ENCODE data around the gene P2RY2. TPM values are rescaled to one million over a fixed set of nuclear protein-coding genes. Genes with fewer than 3 reads are reported as not detected.

The P2RY2 gene
- total and polyA plus RNA-seq, 2 experiments from 2014 or later, result 0.63 to 1.6 TPM

- H3K79me2 ChIP-seq (replicated peaks; ENCODE audit: insufficient read depth), result no peaks in the 10 kb centered on the region
- H3K36me3 ChIP-seq (ENCODE audit: insufficient read depth), result no peaks in the 10 kb centered on the region
- DNase-seq (ENCODE audit: low spot score) (no peak), ATAC-seq (no peak)
- H3K4me2 ChIP-seq, result no peak overlapping the region
- Mint-ChIP-seq H3K9me3 (no peaks in the 10 kb centered on the region; the same call in 2 of the 3 replicates), H3K27me3 (ENCODE audit: insufficient read depth, low read depth, poor library complexity) (peaks cover 17% of the 10 kb centered on the region), H3K27ac (no peak overlapping the region), H3K36me3 (ENCODE audit: low read depth) (no peaks in the 10 kb centered on the region), H3K4me1 (no peaks in the 10 kb centered on the region; the same call in 2 of the 3 replicates), H3K4me3 (no peak overlapping the region)
- H4K20me1 ChIP-seq (replicated peaks; ENCODE audit: insufficient read depth), result no peaks in the 10 kb centered on the region
- H2AFZ ChIP-seq, result no peak overlapping the region
- no peaks in the 10 kb centered on the region for H3F3A ChIP-seq (replicated peaks; ENCODE audit: low read depth)
- H3K27ac ChIP-seq (ENCODE audit: low read depth), result no peak overlapping the region
- H3K4me1 ChIP-seq (ENCODE audit: insufficient read depth), result no peaks in the 10 kb centered on the region
- no peaks in the 10 kb centered on the region for H3K27me3 ChIP-seq (ENCODE audit: insufficient read depth)
- H3K9me2 ChIP-seq (ENCODE audit: insufficient read depth), result no peaks in the 10 kb centered on the region; the same call in 1 of the 2 replicates
- no peak overlapping the region for H3K4me3 ChIP-seq
- no peak for TF ChIP-seq ZNF114 (CRISPR knock-in tag; IDR thresholded peaks at IDR 0.05)
- TF ChIP-seq JUNB (IDR thresholded peaks at IDR 0.05; ENCODE audit: unreplicated experiment), result no peak
- TF ChIP-seq, protein P1, sequence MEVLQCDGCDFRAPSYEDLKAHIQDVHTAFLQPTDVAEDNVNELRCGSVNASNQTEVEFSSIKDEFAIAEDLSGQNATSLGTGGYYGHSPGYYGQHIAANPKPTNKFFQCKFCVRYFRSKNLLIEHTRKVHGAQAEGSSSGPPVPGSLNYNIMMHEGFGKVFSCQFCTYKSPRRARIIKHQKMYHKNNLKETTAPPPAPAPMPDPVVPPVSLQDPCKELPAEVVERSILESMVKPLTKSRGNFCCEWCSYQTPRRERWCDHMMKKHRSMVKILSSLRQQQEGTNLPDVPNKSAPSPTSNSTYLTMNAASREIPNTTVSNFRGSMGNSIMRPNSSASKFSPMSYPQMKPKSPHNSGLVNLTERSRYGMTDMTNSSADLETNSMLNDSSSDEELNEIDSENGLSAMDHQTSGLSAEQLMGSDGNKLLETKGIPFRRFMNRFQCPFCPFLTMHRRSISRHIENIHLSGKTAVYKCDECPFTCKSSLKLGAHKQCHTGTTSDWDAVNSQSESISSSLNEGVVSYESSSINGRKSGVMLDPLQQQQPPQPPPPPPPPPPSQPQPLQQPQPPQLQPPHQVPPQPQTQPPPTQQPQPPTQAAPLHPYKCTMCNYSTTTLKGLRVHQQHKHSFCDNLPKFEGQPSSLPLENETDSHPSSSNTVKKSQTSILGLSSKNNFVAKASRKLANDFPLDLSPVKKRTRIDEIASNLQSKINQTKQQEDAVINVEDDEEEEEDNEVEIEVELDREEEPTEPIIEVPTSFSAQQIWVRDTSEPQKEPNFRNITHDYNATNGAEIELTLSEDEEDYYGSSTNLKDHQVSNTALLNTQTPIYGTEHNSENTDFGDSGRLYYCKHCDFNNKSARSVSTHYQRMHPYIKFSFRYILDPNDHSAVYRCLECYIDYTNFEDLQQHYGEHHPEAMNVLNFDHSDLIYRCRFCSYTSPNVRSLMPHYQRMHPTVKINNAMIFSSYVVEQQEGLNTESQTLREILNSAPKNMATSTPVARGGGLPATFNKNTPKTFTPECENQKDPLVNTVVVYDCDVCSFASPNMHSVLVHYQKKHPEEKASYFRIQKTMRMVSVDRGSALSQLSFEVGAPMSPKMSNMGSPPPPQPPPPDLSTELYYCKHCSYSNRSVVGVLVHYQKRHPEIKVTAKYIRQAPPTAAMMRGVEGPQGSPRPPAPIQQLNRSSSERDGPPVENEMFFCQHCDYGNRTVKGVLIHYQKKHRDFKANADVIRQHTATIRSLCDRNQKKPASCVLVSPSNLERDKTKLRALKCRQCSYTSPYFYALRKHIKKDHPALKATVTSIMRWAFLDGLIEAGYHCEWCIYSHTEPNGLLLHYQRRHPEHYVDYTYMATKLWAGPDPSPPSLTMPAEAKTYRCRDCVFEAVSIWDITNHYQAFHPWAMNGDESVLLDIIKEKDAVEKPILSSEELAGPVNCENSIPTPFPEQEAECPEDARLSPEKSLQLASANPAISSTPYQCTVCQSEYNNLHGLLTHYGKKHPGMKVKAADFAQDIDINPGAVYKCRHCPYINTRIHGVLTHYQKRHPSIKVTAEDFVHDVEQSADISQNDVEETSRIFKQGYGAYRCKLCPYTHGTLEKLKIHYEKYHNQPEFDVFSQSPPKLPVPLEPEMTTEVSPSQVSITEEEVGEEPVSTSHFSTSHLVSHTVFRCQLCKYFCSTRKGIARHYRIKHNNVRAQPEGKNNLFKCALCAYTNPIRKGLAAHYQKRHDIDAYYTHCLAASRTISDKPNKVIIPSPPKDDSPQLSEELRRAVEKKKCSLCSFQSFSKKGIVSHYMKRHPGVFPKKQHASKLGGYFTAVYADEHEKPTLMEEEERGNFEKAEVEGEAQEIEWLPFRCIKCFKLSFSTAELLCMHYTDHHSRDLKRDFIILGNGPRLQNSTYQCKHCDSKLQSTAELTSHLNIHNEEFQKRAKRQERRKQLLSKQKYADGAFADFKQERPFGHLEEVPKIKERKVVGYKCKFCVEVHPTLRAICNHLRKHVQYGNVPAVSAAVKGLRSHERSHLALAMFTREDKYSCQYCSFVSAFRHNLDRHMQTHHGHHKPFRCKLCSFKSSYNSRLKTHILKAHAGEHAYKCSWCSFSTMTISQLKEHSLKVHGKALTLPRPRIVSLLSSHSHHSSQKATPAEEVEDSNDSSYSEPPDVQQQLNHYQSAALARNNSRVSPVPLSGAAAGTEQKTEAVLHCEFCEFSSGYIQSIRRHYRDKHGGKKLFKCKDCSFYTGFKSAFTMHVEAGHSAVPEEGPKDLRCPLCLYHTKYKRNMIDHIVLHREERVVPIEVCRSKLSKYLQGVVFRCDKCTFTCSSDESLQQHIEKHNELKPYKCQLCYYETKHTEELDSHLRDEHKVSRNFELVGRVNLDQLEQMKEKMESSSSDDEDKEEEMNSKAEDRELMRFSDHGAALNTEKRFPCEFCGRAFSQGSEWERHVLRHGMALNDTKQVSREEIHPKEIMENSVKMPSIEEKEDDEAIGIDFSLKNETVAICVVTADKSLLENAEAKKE (CRISPR knock-in tag; IDR thresholded peaks at IDR 0.05), result no peak
- TF ChIP-seq NANOG (IDR thresholded peaks at IDR 0.05; ENCODE audit: borderline replicate concordance), result no peak
- TF ChIP-seq ETS1 (IDR thresholded peaks at IDR 0.05), result no peak
- no peak for TF ChIP-seq ZNF331 (CRISPR knock-in tag; IDR thresholded peaks at IDR 0.05; ENCODE audit: low read depth)
- no peak for TF ChIP-seq CTCF (conservative IDR thresholded peaks at IDR 0.05; ENCODE audit: low read depth in 2 of 2)
Observed at GRCh38 chr11:73283276-73284000, 65.4 kb downstream of the P2RY2 start.

All from GM23338 (cell line).